H9 (cell line): Measurements from ENCODE around the gene TSPAN5. TPM values are rescaled to one million over a fixed set of nuclear protein-coding genes. Genes with fewer than 3 reads are reported as not detected.

Source experiments
- DNase-seq: peaks from one replicate; pipeline ENCODE4 v3.0.0-alpha.2; 2017
- H2AFZ ChIP-seq: one replicate; pipeline ENCODE4 v1.6.1; 2013; ENCODE audit warnings: mild to moderate bottlenecking, low read length, control low read depth, moderate library complexity
- H2AK5ac ChIP-seq: 2 replicates; pipeline ENCODE4 v1.6.1; 2013; ENCODE audit warnings: low read length, control low read depth, mixed read lengths; ENCODE audit not compliant: insufficient read length
- H2BK120ac ChIP-seq: one replicate; pipeline ENCODE4 v1.6.1; 2013; ENCODE audit warnings: low read depth, mild to moderate bottlenecking, low read length, control low read depth, inconsistent platforms; ENCODE audit not compliant: poor library complexity, severe bottlenecking
- H2BK12ac ChIP-seq: 2 replicates; pipeline ENCODE4 v1.6.1; 2013; ENCODE audit warnings: low read length, control low read depth, mixed read lengths, low read depth; ENCODE audit not compliant: insufficient read length
- H2BK15ac ChIP-seq: 2 replicates; pipeline ENCODE4 v1.6.1; 2013; ENCODE audit warnings: low read depth, low read length, control low read depth
- H2BK20ac ChIP-seq: one replicate; pipeline ENCODE4 v1.6.1; 2013; ENCODE audit warnings: low read depth, mild to moderate bottlenecking, low read length, control low read depth, inconsistent platforms; ENCODE audit not compliant: poor library complexity, severe bottlenecking
- H2BK5ac ChIP-seq: 2 replicates; pipeline ENCODE4 v1.6.1; 2013; ENCODE audit warnings: low read length, control low read depth, mixed read lengths; ENCODE audit not compliant: insufficient read length
- H3K14ac ChIP-seq: 2 replicates; pipeline ENCODE4 v1.6.1; 2013; ENCODE audit warnings: low read length, control low read depth; ENCODE audit not compliant: insufficient read depth
- H3K18ac ChIP-seq: 2 replicates; pipeline ENCODE4 v1.6.1; 2013; ENCODE audit warnings: low read depth, mild to moderate bottlenecking, mixed read lengths, low read length, control low read depth; ENCODE audit not compliant: insufficient read length
- H3K23ac ChIP-seq: 2 replicates; pipeline ENCODE4 v1.6.1; 2013; ENCODE audit warnings: low read length, control low read depth, mixed read lengths, low read depth; ENCODE audit not compliant: insufficient read length
- H3K23me2 ChIP-seq: 2 replicates; pipeline ENCODE4 v1.6.1; 2013; ENCODE audit warnings: low read depth, mild to moderate bottlenecking, mixed read lengths, low read length, control low read depth; ENCODE audit not compliant: insufficient read length, poor library complexity, severe bottlenecking
- H3K27ac ChIP-seq: 2 replicates; pipeline ENCODE4 v1.5.1; 2013; ENCODE audit warnings: low read length, control low read depth, mixed read lengths, low read depth; ENCODE audit not compliant: insufficient read length
- H3K27me3 ChIP-seq: 2 replicates; pipeline ENCODE4 v1.6.1; 2013; ENCODE audit warnings: low read length, control low read depth, inconsistent platforms; ENCODE audit not compliant: insufficient read depth
- H3K4ac ChIP-seq: 2 replicates; pipeline ENCODE4 v1.6.1; 2013; ENCODE audit warnings: low read depth, mild to moderate bottlenecking, control low read depth, inconsistent platforms, low read length, moderate library complexity
- H3K4me1 ChIP-seq: 2 replicates; pipeline ENCODE4 v1.6.1; 2013; ENCODE audit warnings: low read length, control low read depth, inconsistent platforms; ENCODE audit not compliant: insufficient read depth
- H3K4me2 ChIP-seq: 2 replicates; pipeline ENCODE4 v1.6.1; 2013; ENCODE audit warnings: low read length, control low read depth, mixed read lengths; ENCODE audit not compliant: insufficient read length, insufficient read depth
- H3K56ac ChIP-seq: 2 replicates; pipeline ENCODE4 v1.6.1; 2013; ENCODE audit warnings: low read depth, mild to moderate bottlenecking, mixed read lengths, low read length, control low read depth; ENCODE audit not compliant: insufficient read length
- H3K79me1 ChIP-seq: 2 replicates; pipeline ENCODE4 v1.6.1; 2013; ENCODE audit warnings: low read depth, mild to moderate bottlenecking, moderate library complexity, low read length, control low read depth, inconsistent platforms; ENCODE audit not compliant: insufficient read depth, poor library complexity, severe bottlenecking
- H3K79me2 ChIP-seq: 2 replicates; pipeline ENCODE4 v1.6.1; 2013; ENCODE audit warnings: low read length, control low read depth, inconsistent platforms; ENCODE audit not compliant: insufficient read depth
- H3K9ac ChIP-seq: 2 replicates; pipeline ENCODE4 v1.6.1; 2013; ENCODE audit warnings: low read length, control low read depth, mixed read lengths; ENCODE audit not compliant: insufficient read length; ENCODE audit errors: extremely low read depth
- H3K9me3 ChIP-seq: one replicate; pipeline ENCODE4 v1.6.1; 2013; ENCODE audit warnings: low read depth, low read length, inconsistent platforms; ENCODE audit not compliant: control insufficient read depth
- H3T11ph ChIP-seq: one replicate; pipeline ENCODE4 v1.6.1; 2013; ENCODE audit warnings: mild to moderate bottlenecking, low read length, control low read depth, inconsistent platforms
- H4K20me1 ChIP-seq: one replicate; pipeline ENCODE4 v1.6.1; 2013; ENCODE audit not compliant: control insufficient read depth, insufficient read length, insufficient read depth
- H4K5ac ChIP-seq: 2 replicates; pipeline ENCODE4 v1.6.1; 2013; ENCODE audit warnings: low read depth, mild to moderate bottlenecking, mixed read lengths, low read length, control low read depth; ENCODE audit not compliant: insufficient read length
- H4K8ac ChIP-seq: replicated peaks from 2 replicates; pipeline ENCODE4 v1.6.1; 2013; ENCODE audit warnings: low read length, control low read depth, mixed read lengths, low read depth; ENCODE audit not compliant: insufficient read length
- H4K91ac ChIP-seq: 2 replicates; pipeline ENCODE4 v1.6.1; 2013; ENCODE audit warnings: low read depth, mild to moderate bottlenecking, moderate library complexity, mixed read lengths, low read length, control low read depth; ENCODE audit not compliant: insufficient read length
- H3K27ac Mint-ChIP-seq, 3 experiments: 2 replicates in 2 of 3; 3 replicates in 1 of 3; pipeline ENCODE4 v1.8.0; 2020 to 2021; ENCODE audit warnings: mixed read lengths in 3 of 3, mild to moderate bottlenecking in 1 of 3, moderate library complexity in 1 of 3
- H3K27me3 Mint-ChIP-seq: 2 replicates; pipeline ENCODE4 v1.8.0; 2021; ENCODE audit warnings: low read depth, mild to moderate bottlenecking, moderate library complexity, mixed read lengths
- H3K36me3 Mint-ChIP-seq, 3 experiments: 2 replicates in 2 of 3; 3 replicates in 1 of 3; pipeline ENCODE4 v1.8.0; 2020 to 2021; ENCODE audit warnings: low read depth in 3 of 3, mixed read lengths in 3 of 3; ENCODE audit not compliant: insufficient read depth in 1 of 3
- H3K4me1 Mint-ChIP-seq, 2 experiments: 2 replicates each; pipeline ENCODE4 v1.8.0; 2020; ENCODE audit warnings: mixed read lengths in 2 of 2
- H3K4me3 Mint-ChIP-seq, 2 experiments: 2 replicates in 1 of 2; 3 replicates in 1 of 2; pipeline ENCODE4 v1.8.0; 2020 to 2021; ENCODE audit warnings: mild to moderate bottlenecking in 2 of 2, mixed read lengths in 2 of 2, moderate library complexity in 1 of 2
- H3K9me3 Mint-ChIP-seq, 2 experiments: 2 replicates in 1 of 2; 3 replicates in 1 of 2; pipeline ENCODE4 v1.8.0; 2020; ENCODE audit warnings: mild to moderate bottlenecking in 2 of 2, mixed read lengths in 2 of 2, moderate library complexity in 1 of 2
- WGBS: extraction: QIAGEN DNeasy Blood & Tissue Kit; methylation state at CpG from one replicate; pipeline ENCODE4 v1.1.7; 2013; ENCODE audit warnings: missing lambda C conversion rate, low lambda C conversion rate, mixed read lengths; ENCODE audit not compliant: insufficient read length; ENCODE audit errors: extremely low coverage; 5-methylcytosine and 5-hydroxymethylcytosine counted together
- total RNA-seq: library from RNA; stranded (reverse); gene quantifications from 2 replicates; pipeline ENCODE4 v1.2.1, GENCODE V29; 2021
- TF ChIP-seq, protein P1 (sequence below): fragments of 200-600 bp; sonication (generic); conservative IDR thresholded peaks from 3 replicates; pipeline ENCODE4 v1.8.0; 2021; ENCODE audit warnings: antibody characterized with exemption, mild to moderate bottlenecking

The TSPAN5 gene
- total RNA-seq, 1 experiment from 2014 or later = 7.0 TPM

DNA sequence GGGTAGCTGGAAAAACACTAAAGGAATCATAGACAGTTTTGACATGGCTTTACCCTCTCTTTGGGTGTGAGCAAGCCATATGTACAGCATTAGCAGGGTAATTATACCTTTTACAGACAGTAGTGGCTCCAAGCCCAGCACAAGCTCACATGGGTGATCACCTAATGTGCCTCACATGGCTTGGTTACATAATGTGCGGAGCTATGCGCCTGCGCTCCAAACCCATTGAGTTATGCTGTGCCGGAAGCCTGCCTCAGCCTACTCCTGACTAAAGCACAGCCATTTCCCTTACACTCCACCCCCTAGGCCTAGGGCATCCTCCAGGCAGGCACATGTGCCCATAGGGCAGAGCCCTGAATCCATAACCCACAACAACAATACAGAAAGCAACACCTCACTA lies 6.5 kb upstream of the TSPAN5 start:
- H2AK5ac ChIP-seq = no peak overlapping the region
- no peak overlapping the region for H3K56ac ChIP-seq
- no peaks in the 10 kb centered on the region for H4K20me1 ChIP-seq
- H2AFZ ChIP-seq = no peak overlapping the region
- no CpG with 5 or more reads among the region's 4 CpGs for WGBS
- no peak overlapping the region for H2BK15ac ChIP-seq
- no peak overlapping the region for H3K9ac ChIP-seq
- no peaks in the 10 kb centered on the region for H3K23me2 ChIP-seq
- no peak overlapping the region for H3T11ph ChIP-seq
- no peak overlapping the region for H2BK5ac ChIP-seq
- peaks cover 15% of the 10 kb centered on the region for H3K27me3 Mint-ChIP-seq
- H2BK12ac ChIP-seq = no peak overlapping the region
- no peaks in the 10 kb centered on the region for H3K27me3 ChIP-seq
- H3K27ac Mint-ChIP-seq = no peak overlapping the region
- no peak overlapping the region for H3K14ac ChIP-seq
- H4K8ac ChIP-seq = no peak overlapping the region
- peaks cover 11 to 25% (median 16%) of the 10 kb centered on the region in 3 experiments for H3K36me3 Mint-ChIP-seq
- H3K4me1 Mint-ChIP-seq = peaks cover 34 to 37% of the 10 kb centered on the region in 2 experiments
- H3K79me2 ChIP-seq = no peaks in the 10 kb centered on the region
- no peak overlapping the region for H3K18ac ChIP-seq
- H3K4me2 ChIP-seq = no peak overlapping the region
- peaks cover 23 to 30% of the 10 kb centered on the region in 2 experiments for H3K9me3 Mint-ChIP-seq
- peaks cover 6% of the 10 kb centered on the region; the same call in 1 of the 2 replicates for H3K4me1 ChIP-seq
- H4K5ac ChIP-seq = no peak overlapping the region
- no peak overlapping the region for H2BK120ac ChIP-seq
- H3K23ac ChIP-seq = no peak overlapping the region
- H3K9me3 ChIP-seq = peaks cover 16% of the 10 kb centered on the region
- H3K27ac ChIP-seq = no peak overlapping the region
- TF ChIP-seq, protein P1, sequence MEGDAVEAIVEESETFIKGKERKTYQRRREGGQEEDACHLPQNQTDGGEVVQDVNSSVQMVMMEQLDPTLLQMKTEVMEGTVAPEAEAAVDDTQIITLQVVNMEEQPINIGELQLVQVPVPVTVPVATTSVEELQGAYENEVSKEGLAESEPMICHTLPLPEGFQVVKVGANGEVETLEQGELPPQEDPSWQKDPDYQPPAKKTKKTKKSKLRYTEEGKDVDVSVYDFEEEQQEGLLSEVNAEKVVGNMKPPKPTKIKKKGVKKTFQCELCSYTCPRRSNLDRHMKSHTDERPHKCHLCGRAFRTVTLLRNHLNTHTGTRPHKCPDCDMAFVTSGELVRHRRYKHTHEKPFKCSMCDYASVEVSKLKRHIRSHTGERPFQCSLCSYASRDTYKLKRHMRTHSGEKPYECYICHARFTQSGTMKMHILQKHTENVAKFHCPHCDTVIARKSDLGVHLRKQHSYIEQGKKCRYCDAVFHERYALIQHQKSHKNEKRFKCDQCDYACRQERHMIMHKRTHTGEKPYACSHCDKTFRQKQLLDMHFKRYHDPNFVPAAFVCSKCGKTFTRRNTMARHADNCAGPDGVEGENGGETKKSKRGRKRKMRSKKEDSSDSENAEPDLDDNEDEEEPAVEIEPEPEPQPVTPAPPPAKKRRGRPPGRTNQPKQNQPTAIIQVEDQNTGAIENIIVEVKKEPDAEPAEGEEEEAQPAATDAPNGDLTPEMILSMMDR = no peak
- no peaks in the 10 kb centered on the region for H3K79me1 ChIP-seq
- no peak overlapping the region for H2BK20ac ChIP-seq
- no peak overlapping the region for H3K4ac ChIP-seq
- no peak overlapping the region for H3K4me3 Mint-ChIP-seq
- no peak overlapping the region for H4K91ac ChIP-seq
- DNase-seq = no peak
